HEK293T (cell line): ENCODE measurements around the gene PFN1.

ENCODE experiments used
- CTCF ChIA-PET: fragments of 350-600 bp; formaldehyde crosslinking; extraction: SDS; loops from one replicate; lab custom pipeline; 2021; ENCODE audit warnings: antibody characterized with exemption, inconsistent platforms; lab: Yijun Ruan, JAX
- POLR2A ChIA-PET: fragments of 350-600 bp; formaldehyde crosslinking; extraction: SDS; loops from one replicate; lab custom pipeline; 2020; ENCODE audit warnings: antibody characterized with exemption, inconsistent platforms; lab: Yijun Ruan, JAX
- DNase-seq: peaks from one replicate; pipeline ENCODE4 v3.0.0; 2012; ENCODE audit warnings: mixed read lengths; ENCODE audit errors: extremely low spot score
- ARNT ChIP-seq: fragments of 450-650 bp; IDR thresholded peaks from 2 replicates; pipeline ENCODE4 v1.6.1; 2017; ENCODE audit warnings: mild to moderate bottlenecking
- BHLHE40 ChIP-seq: fragments of 450-650 bp; IDR thresholded peaks from 2 replicates; pipeline ENCODE4 v1.6.1; 2016; ENCODE audit warnings: mild to moderate bottlenecking, moderate library complexity, borderline replicate concordance
- CTBP1 ChIP-seq: fragments of 450-650 bp; IDR thresholded peaks from 2 replicates; pipeline ENCODE4 v1.6.1; 2016; ENCODE audit warnings: borderline replicate concordance
- ELF4 ChIP-seq: fragments of 450-650 bp; IDR thresholded peaks from 2 replicates; pipeline ENCODE4 v1.6.1; 2017; ENCODE audit warnings: antibody characterized with exemption
- FOXA1 ChIP-seq: fragments of 450-650 bp; IDR thresholded peaks from 2 replicates; pipeline ENCODE4 v1.6.1; 2016; ENCODE audit warnings: mild to moderate bottlenecking
- FOXK2 ChIP-seq: fragments of 450-650 bp; IDR thresholded peaks from 2 replicates; pipeline ENCODE4 v1.6.1; 2016; ENCODE audit warnings: mild to moderate bottlenecking
- FOXM1 ChIP-seq: fragments of 450-650 bp; IDR thresholded peaks from 2 replicates; pipeline ENCODE4 v1.6.1; 2017; ENCODE audit warnings: mild to moderate bottlenecking, borderline replicate concordance
- HDGF ChIP-seq: fragments of 450-650 bp; IDR thresholded peaks from 2 replicates; pipeline ENCODE4 v1.6.1; 2017; ENCODE audit warnings: antibody characterized with exemption, borderline replicate concordance
- L3MBTL2 ChIP-seq: fragments of 450-650 bp; conservative IDR thresholded peaks from 2 replicates; pipeline ENCODE4 v1.6.1; 2016; ENCODE audit warnings: mild to moderate bottlenecking
- LEF1 ChIP-seq: fragments of 450-650 bp; IDR thresholded peaks from 2 replicates; pipeline ENCODE4 v1.6.1; 2017; ENCODE audit warnings: mild to moderate bottlenecking, borderline replicate concordance
- NFRKB ChIP-seq: fragments of 450-650 bp; IDR thresholded peaks from 2 replicates; pipeline ENCODE4 v1.6.1; 2016; ENCODE audit warnings: mild to moderate bottlenecking, moderate library complexity
- PKNOX1 ChIP-seq: fragments of 450-650 bp; IDR thresholded peaks from 2 replicates; pipeline ENCODE4 v1.6.1; 2016
- SP1 ChIP-seq: fragments of 450-650 bp; IDR thresholded peaks from 2 replicates; pipeline ENCODE4 v1.6.1; 2017
- SUZ12 ChIP-seq: fragments of 450-650 bp; IDR thresholded peaks from 2 replicates; pipeline ENCODE4 v1.6.1; 2016; ENCODE audit warnings: mild to moderate bottlenecking
- TARDBP ChIP-seq: fragments of 450-650 bp; IDR thresholded peaks from 2 replicates; pipeline ENCODE4 v1.6.1; 2016
- ZNF384 ChIP-seq: fragments of 450-650 bp; IDR thresholded peaks from 2 replicates; pipeline ENCODE4 v1.6.1; 2016

PFN1 gene

GRCh38 chr17:4900231-4901107 is 47.9 kb downstream of the PFN1 start:
- ChIA-PET CTCF (no interaction called here), POLR2A (interaction anchor here (1.2 kb wide), 2 partner anchors 9 to 67 kb away, joined by 3 to 4 read pairs; partner anchors contain the start of gene SPAG7)
- no peak for TF ChIP-seq SP1
- no peak for TF ChIP-seq FOXK2
- no peak for TF ChIP-seq ELF4
- TF ChIP-seq LEF1, result no peak
- no peak for TF ChIP-seq ARNT
- no peak for TF ChIP-seq SUZ12
- TF ChIP-seq PKNOX1, result no peak
- TF ChIP-seq NFRKB, result no peak
- TF ChIP-seq ZNF384, result no peak
- TF ChIP-seq CTBP1, result no peak
- no peak for TF ChIP-seq L3MBTL2
- no peak for TF ChIP-seq FOXA1
- no peak for TF ChIP-seq HDGF
- TF ChIP-seq TARDBP, result no peak
- TF ChIP-seq FOXM1, result no peak
- no peak for TF ChIP-seq BHLHE40
- DNase-seq, result no peak

GRCh38 chr17:4899341-4900230 is 48.7 kb downstream of the PFN1 start, which contains the start of gene C17orf107:
Gene C17orf107, plus strand, starts transcription at chr17:4899536. Its CDS starts 227 bp downstream, at chr17:4899763.
- DNase-seq, result no peak
- no peak for TF ChIP-seq CTBP1
- ChIA-PET POLR2A (interaction anchor here (1.2 kb wide), 2 partner anchors 10 to 68 kb away, joined by 3 to 4 read pairs; partner anchors contain the start of gene SPAG7), CTCF (no interaction called here)

- no peak for DNase-seq
- ChIA-PET POLR2A (no interaction called here), CTCF (no interaction called here)
- TF ChIP-seq HDGF (no peak), ZNF384 (no peak), PKNOX1 (no peak), ELF4 (no peak), NFRKB (no peak), L3MBTL2 (no peak), SUZ12 (no peak), ARNT (no peak), BHLHE40 (no peak), FOXA1 (no peak), TARDBP (no peak), SP1 (no peak), FOXK2 (no peak), FOXM1 (no peak), LEF1 (no peak), CTBP1 (no peak)
Measured at GRCh38 chr17:4898927-4899326, 49.4 kb downstream of the PFN1 start.

- no peak for TF ChIP-seq SP1
- no peak for TF ChIP-seq ARNT
- no peak for TF ChIP-seq TARDBP
- TF ChIP-seq NFRKB, result no peak
- TF ChIP-seq LEF1, result no peak
- TF ChIP-seq ZNF384, result no peak
- TF ChIP-seq FOXM1, result no peak
- DNase-seq, result no peak
- POLR2A ChIA-PET, result no interaction called here
- CTCF ChIA-PET, result no interaction called here
Measured at GRCh38 chr17:4898351-4898750, 50.0 kb downstream of the PFN1 start.

GRCh38 chr17:4897785-4898184 is 50.5 kb downstream of the PFN1 start:
- POLR2A ChIA-PET, result no interaction called here
- TF ChIP-seq FOXK2 (no peak), ELF4 (no peak), FOXM1 (no peak), NFRKB (no peak), LEF1 (no peak), HDGF (no peak), PKNOX1 (no peak), ZNF384 (no peak), SUZ12 (no peak)
- CTCF ChIA-PET, result no interaction called here
- no peak for DNase-seq

- no peak for DNase-seq
- ChIA-PET POLR2A (no interaction called here), CTCF (no interaction called here)
- TF ChIP-seq LEF1 (no peak), HDGF (no peak), FOXA1 (no peak), FOXK2 (no peak), NFRKB (no peak), SP1 (no peak), CTBP1 (no peak), PKNOX1 (no peak), SUZ12 (no peak), ARNT (no peak)
Measured at GRCh38 chr17:4897198-4897687, 51.1 kb downstream of the PFN1 start.
